ENCODE measurements around the gene FKBP10.

DNA sequence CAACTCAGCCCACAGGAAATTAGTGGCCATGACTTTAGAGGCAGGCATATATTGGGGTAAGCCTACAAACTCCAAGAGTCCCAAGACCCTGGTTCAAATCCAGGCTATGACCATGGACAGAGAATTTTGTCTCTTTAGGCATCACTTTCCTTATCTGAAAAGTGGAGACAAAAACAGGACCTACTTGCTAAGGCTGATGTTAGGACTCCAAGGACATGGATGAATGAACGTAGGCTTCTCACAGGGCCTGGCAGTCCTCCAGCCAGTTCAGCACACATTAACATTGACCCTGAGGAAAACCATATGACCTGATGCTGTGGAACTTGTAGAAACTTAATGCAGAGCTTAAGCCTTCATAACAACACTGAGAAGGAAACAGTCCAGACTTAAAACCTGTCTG lies 1.4 kb downstream of the FKBP10 start:
- TF ChIP-seq, protein P1, sequence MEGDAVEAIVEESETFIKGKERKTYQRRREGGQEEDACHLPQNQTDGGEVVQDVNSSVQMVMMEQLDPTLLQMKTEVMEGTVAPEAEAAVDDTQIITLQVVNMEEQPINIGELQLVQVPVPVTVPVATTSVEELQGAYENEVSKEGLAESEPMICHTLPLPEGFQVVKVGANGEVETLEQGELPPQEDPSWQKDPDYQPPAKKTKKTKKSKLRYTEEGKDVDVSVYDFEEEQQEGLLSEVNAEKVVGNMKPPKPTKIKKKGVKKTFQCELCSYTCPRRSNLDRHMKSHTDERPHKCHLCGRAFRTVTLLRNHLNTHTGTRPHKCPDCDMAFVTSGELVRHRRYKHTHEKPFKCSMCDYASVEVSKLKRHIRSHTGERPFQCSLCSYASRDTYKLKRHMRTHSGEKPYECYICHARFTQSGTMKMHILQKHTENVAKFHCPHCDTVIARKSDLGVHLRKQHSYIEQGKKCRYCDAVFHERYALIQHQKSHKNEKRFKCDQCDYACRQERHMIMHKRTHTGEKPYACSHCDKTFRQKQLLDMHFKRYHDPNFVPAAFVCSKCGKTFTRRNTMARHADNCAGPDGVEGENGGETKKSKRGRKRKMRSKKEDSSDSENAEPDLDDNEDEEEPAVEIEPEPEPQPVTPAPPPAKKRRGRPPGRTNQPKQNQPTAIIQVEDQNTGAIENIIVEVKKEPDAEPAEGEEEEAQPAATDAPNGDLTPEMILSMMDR (IDR thresholded peaks at IDR 0.05): no peak
- TF ChIP-seq TEAD4 (IDR thresholded peaks at IDR 0.05; ENCODE audit: borderline replicate concordance, insufficient read depth): no peak
